HUES48 (cell line): ENCODE data around the gene ANKK1.

Experiments used
- H3K27ac ChIP-seq: one replicate; pipeline ENCODE4 v1.7.0; 2013; ENCODE audit warnings: low read depth, low read length, inconsistent platforms
- H3K27me3 ChIP-seq: 2 replicates; pipeline ENCODE4 v1.6.1; 2013; ENCODE audit warnings: mild to moderate bottlenecking, low read length; ENCODE audit not compliant: control insufficient read depth, insufficient read depth
- H3K36me3 ChIP-seq: 2 replicates; pipeline ENCODE4 v1.6.1; 2013; ENCODE audit warnings: low read length; ENCODE audit not compliant: control insufficient read depth, insufficient read depth
- H3K4me1 ChIP-seq: 2 replicates; pipeline ENCODE4 v1.6.1; 2013; ENCODE audit warnings: mild to moderate bottlenecking, low read length; ENCODE audit not compliant: control insufficient read depth, insufficient read depth
- H3K4me3 ChIP-seq: 2 replicates; pipeline ENCODE4 v1.5.1; 2013; ENCODE audit warnings: mild to moderate bottlenecking, low read depth, low read length
- H3K9ac ChIP-seq: 2 replicates; pipeline ENCODE4 v1.6.1; 2013; ENCODE audit warnings: mild to moderate bottlenecking, low read depth, low read length, moderate library complexity
- H3K9me3 ChIP-seq: 2 replicates; pipeline ENCODE4 v1.6.1; 2013; ENCODE audit warnings: low read length; ENCODE audit not compliant: control insufficient read depth, insufficient read depth

The ANKK1 gene

GRCh38 chr11:113363406-113363805 lies 24.2 kb upstream of the ANKK1 start:
- Histone ChIP-seq H3K4me1 (peaks cover 5% of the 10 kb centered on the region), H3K9me3 (no peaks in the 10 kb centered on the region), H3K27ac (no peak overlapping the region), H3K36me3 (no peaks in the 10 kb centered on the region; the same call in 1 of the 2 replicates), H3K9ac (no peak overlapping the region), H3K4me3 (no peak overlapping the region), H3K27me3 (no peaks in the 10 kb centered on the region)

- Histone ChIP-seq H3K4me3 (no peak overlapping the region), H3K9ac (no peak overlapping the region), H3K27me3 (no peaks in the 10 kb centered on the region), H3K36me3 (no peaks in the 10 kb centered on the region; the same call in 1 of the 2 replicates), H3K4me1 (peaks cover 5% of the 10 kb centered on the region), H3K27ac (no peak overlapping the region), H3K9me3 (no peaks in the 10 kb centered on the region)
Measured at GRCh38 chr11:113363996-113364641, 23.5 kb upstream of the ANKK1 start.

- Histone ChIP-seq H3K36me3 (no peaks in the 10 kb centered on the region; the same call in 1 of the 2 replicates), H3K27ac (no peak overlapping the region), H3K27me3 (no peaks in the 10 kb centered on the region), H3K4me1 (peaks cover 5% of the 10 kb centered on the region), H3K4me3 (no peak overlapping the region), H3K9me3 (no peaks in the 10 kb centered on the region), H3K9ac (no peak overlapping the region)
Measured at GRCh38 chr11:113365895-113366294, 21.7 kb upstream of the ANKK1 start.

- H3K4me3 ChIP-seq: no peak overlapping the region
Measured at GRCh38 chr11:113369411-113369810, 18.2 kb upstream of the ANKK1 start.

GRCh38 chr11:113370634-113371033 lies 16.9 kb upstream of the ANKK1 start:
- Histone ChIP-seq H3K4me1 (peaks cover 5% of the 10 kb centered on the region), H3K9ac (no peak overlapping the region), H3K27ac (no peak overlapping the region), H3K27me3 (no peaks in the 10 kb centered on the region), H3K9me3 (no peaks in the 10 kb centered on the region), H3K4me3 (no peak overlapping the region), H3K36me3 (no peaks in the 10 kb centered on the region)

More at GRCh38 chr11:113369411-113369810, 18.2 kb upstream of the ANKK1 start:
- Histone ChIP-seq H3K27ac (no peak overlapping the region), H3K36me3 (no peaks in the 10 kb centered on the region), H3K9me3 (no peaks in the 10 kb centered on the region), H3K4me1 (peaks cover 5% of the 10 kb centered on the region), H3K9ac (no peak overlapping the region), H3K27me3 (no peaks in the 10 kb centered on the region)

GRCh38 chr11:113372309-113372708 lies 15.3 kb upstream of the ANKK1 start:
- Histone ChIP-seq H3K4me1 (peaks cover 7% of the 10 kb centered on the region), H3K27ac (no peak overlapping the region), H3K4me3 (no peak overlapping the region), H3K36me3 (no peaks in the 10 kb centered on the region), H3K27me3 (no peaks in the 10 kb centered on the region), H3K9me3 (no peaks in the 10 kb centered on the region), H3K9ac (no peak overlapping the region)

- Histone ChIP-seq H3K4me1 (peaks cover 10% of the 10 kb centered on the region), H3K36me3 (no peaks in the 10 kb centered on the region), H3K4me3 (no peak overlapping the region), H3K27ac (no peak overlapping the region), H3K27me3 (no peaks in the 10 kb centered on the region), H3K9me3 (no peaks in the 10 kb centered on the region), H3K9ac (no peak overlapping the region)
Measured at GRCh38 chr11:113373306-113373705, 14.3 kb upstream of the ANKK1 start.

- no peak overlapping the region for H3K27ac ChIP-seq
- no peak overlapping the region for H3K9ac ChIP-seq
- H3K27me3 ChIP-seq: no peaks in the 10 kb centered on the region
- no peaks in the 10 kb centered on the region for H3K9me3 ChIP-seq
- no peak overlapping the region for H3K4me3 ChIP-seq
- peaks cover 10% of the 10 kb centered on the region for H3K4me1 ChIP-seq
- no peaks in the 10 kb centered on the region for H3K36me3 ChIP-seq
Measured at GRCh38 chr11:113373981-113374560, 13.5 kb upstream of the ANKK1 start.

GRCh38 chr11:113375402-113375801 lies 12.2 kb upstream of the ANKK1 start:
- Histone ChIP-seq H3K9ac (no peak overlapping the region), H3K27ac (no peak overlapping the region), H3K4me1 (peaks cover 10% of the 10 kb centered on the region), H3K27me3 (no peaks in the 10 kb centered on the region), H3K9me3 (no peaks in the 10 kb centered on the region), H3K4me3 (no peak overlapping the region), H3K36me3 (no peaks in the 10 kb centered on the region)

GRCh38 chr11:113376156-113376555 lies 11.4 kb upstream of the ANKK1 start:
- Histone ChIP-seq H3K36me3 (no peaks in the 10 kb centered on the region), H3K27me3 (no peaks in the 10 kb centered on the region), H3K4me3 (no peak overlapping the region), H3K4me1 (peaks cover 10% of the 10 kb centered on the region), H3K9me3 (no peaks in the 10 kb centered on the region), H3K9ac (no peak overlapping the region), H3K27ac (no peak overlapping the region)

GRCh38 chr11:113377681-113378412 lies 9.7 kb upstream of the ANKK1 start:
- Histone ChIP-seq H3K27ac (no peak overlapping the region), H3K36me3 (no peaks in the 10 kb centered on the region), H3K9ac (no peak overlapping the region), H3K9me3 (no peaks in the 10 kb centered on the region), H3K27me3 (no peaks in the 10 kb centered on the region), H3K4me3 (no peak overlapping the region), H3K4me1 (peaks cover 10% of the 10 kb centered on the region)
